PC-3 (cell line): Measurements from ENCODE around the gene ANK2. TPM values are rescaled to one million over a fixed set of nuclear protein-coding genes. Genes with fewer than 3 reads are reported as not detected.

ENCODE experiments used
- ATAC-seq: fragments of 200-7000 bp; cut with Tn5 transposase; 2 replicates; pipeline ENCODE4 v1.9.1; 2020; ENCODE audit warnings: mild to moderate bottlenecking, moderate library complexity
- BruUV-seq: library from RNA; stranded (reverse); fragments of 400-500 nt; replicated peaks from 2 replicates; lab custom pipeline; 2021; lab: Mats Ljungman, UMichigan
- CTCF ChIA-PET: fragments of 300-600 bp; sonication (Branson Sonifier 250); formaldehyde crosslinking; loops from one replicate; lab custom pipeline; 2022; ENCODE audit warnings: antibody characterized with exemption; lab: Charles Lee
- POLR2A ChIA-PET: fragments of 300-600 bp; sonication (Branson Sonifier 250); formaldehyde crosslinking; loops from one replicate; lab custom pipeline; 2022; ENCODE audit warnings: antibody characterized with exemption; ENCODE audit not compliant: unreplicated experiment; lab: Charles Lee
- DNase-seq: peaks from one replicate; pipeline ENCODE4 v3.0.0-alpha.2; 2015
- H2AFZ ChIP-seq: fragments of 300-600 bp; sonication (generic); 2 replicates; pipeline ENCODE4 v1.6.0; 2016; ENCODE audit warnings: antibody characterized with exemption, low read length
- H3F3A ChIP-seq: fragments of 300-600 bp; sonication (generic); one replicate; pipeline ENCODE4 v1.6.0; 2017; ENCODE audit warnings: antibody characterized with exemption, low read length, control low read depth, mild to moderate bottlenecking; ENCODE audit not compliant: unreplicated experiment
- H3K27ac ChIP-seq: fragments of 300-600 bp; sonication (generic); 2 replicates; pipeline ENCODE4 v1.5.1; 2016; ENCODE audit warnings: mild to moderate bottlenecking, low read length
- H3K27me3 ChIP-seq: fragments of 300-600 bp; sonication (generic); 2 replicates; pipeline ENCODE4 v1.6.1; 2016; ENCODE audit warnings: low read length, mixed read lengths
- H3K36me3 ChIP-seq: fragments of 300-600 bp; sonication (generic); 2 replicates; pipeline ENCODE4 v1.6.1; 2016; ENCODE audit warnings: low read depth, mixed run types, low read length, mixed read lengths
- H3K4me1 ChIP-seq: fragments of 300-600 bp; sonication (generic); 2 replicates; pipeline ENCODE4 v1.5.1; 2016; ENCODE audit warnings: low read length; ENCODE audit not compliant: insufficient read depth
- H3K4me2 ChIP-seq: fragments of 300-600 bp; sonication (generic); 2 replicates; pipeline ENCODE4 v1.6.0; 2016; ENCODE audit warnings: low read length
- H3K4me3 ChIP-seq: fragments of 300-600 bp; sonication (generic); 2 replicates; pipeline ENCODE4 v1.5.1; 2016; ENCODE audit warnings: mild to moderate bottlenecking, low read length, mixed read lengths
- H3K79me2 ChIP-seq: fragments of 300-600 bp; sonication (generic); 2 replicates; pipeline ENCODE4 v1.6.1; 2017; ENCODE audit warnings: low read length, mixed read lengths
- H3K9ac ChIP-seq: fragments of 300-600 bp; sonication (generic); 2 replicates; pipeline ENCODE4 v1.6.0; 2016; ENCODE audit warnings: mild to moderate bottlenecking, low read length
- H3K9me2 ChIP-seq: fragments of 300-600 bp; sonication (generic); replicated peaks from 2 replicates; pipeline ENCODE4 v1.6.1; 2016; ENCODE audit warnings: mixed run types, low read length, mixed read lengths
- H3K9me3 ChIP-seq: fragments of 300-600 bp; sonication (generic); 2 replicates; pipeline ENCODE4 v1.6.1; 2016; ENCODE audit warnings: low read length, mixed read lengths
- H4K20me1 ChIP-seq: fragments of 300-600 bp; sonication (generic); 2 replicates; pipeline ENCODE4 v1.6.1; 2016; ENCODE audit warnings: low read length, mixed read lengths
- CTCF ChIP-seq: fragments of 300-600 bp; sonication (generic); conservative IDR thresholded peaks from 2 replicates; pipeline ENCODE4 v1.5.1; 2017; ENCODE audit warnings: antibody characterized with exemption, low read depth, mild to moderate bottlenecking, low read length
- EZH2 ChIP-seq: fragments of 300-600 bp; sonication (generic); IDR thresholded peaks from one replicate; pipeline ENCODE4 v1.6.1; 2017; ENCODE audit warnings: antibody characterized with exemption, mild to moderate bottlenecking, low read length; ENCODE audit not compliant: unreplicated experiment
- EZH2phosphoT487 ChIP-seq: fragments of 300-600 bp; sonication (generic); IDR thresholded peaks from 2 replicates; pipeline ENCODE4 v1.6.1; 2018; ENCODE audit warnings: mild to moderate bottlenecking, antibody characterized with exemption, low read length, borderline replicate concordance
- intact Hi-C: fragments of 100-400 bp; cut with micrococcal nuclease; formaldehyde crosslinking; loops from 2 replicates; pipeline ENCODE4 v1.9.0; 2023
- total RNA-seq: library from RNA; depleted of rRNA; stranded (reverse); fragments of >200 nt; gene quantifications from 2 replicates; pipeline ENCODE4 v1.2.3, GENCODE V29; 2014

Gene ANK2
- total RNA-seq, 1 experiment from 2014 or later: 1.8 TPM

- Histone ChIP-seq H3K27ac (no peak overlapping the region), H2AFZ (no peak overlapping the region), H3K4me1 (no peaks in the 10 kb centered on the region), H3K36me3 (no peaks in the 10 kb centered on the region), H3K9ac (no peak overlapping the region), H3F3A (no peaks in the 10 kb centered on the region), H3K9me3 (no peaks in the 10 kb centered on the region), H3K9me2 (no peaks in the 10 kb centered on the region), H4K20me1 (no peaks in the 10 kb centered on the region), H3K79me2 (no peaks in the 10 kb centered on the region), H3K27me3 (no peaks in the 10 kb centered on the region), H3K4me2 (no peak overlapping the region), H3K4me3 (no peak overlapping the region)
- BruUV-seq: no TSS peak
- DNase-seq (no peak), ATAC-seq (no peak)
- ChIA-PET POLR2A (no interaction called here), CTCF (no interaction called here)
- intact Hi-C loops: no loop called here
- no peak for TF ChIP-seq CTCF
- no peak for TF ChIP-seq EZH2phosphoT487
- no peak for TF ChIP-seq EZH2
Observed at GRCh38 chr4:113248320-113248719, 198.9 kb downstream of the ANK2 start.

DNA sequence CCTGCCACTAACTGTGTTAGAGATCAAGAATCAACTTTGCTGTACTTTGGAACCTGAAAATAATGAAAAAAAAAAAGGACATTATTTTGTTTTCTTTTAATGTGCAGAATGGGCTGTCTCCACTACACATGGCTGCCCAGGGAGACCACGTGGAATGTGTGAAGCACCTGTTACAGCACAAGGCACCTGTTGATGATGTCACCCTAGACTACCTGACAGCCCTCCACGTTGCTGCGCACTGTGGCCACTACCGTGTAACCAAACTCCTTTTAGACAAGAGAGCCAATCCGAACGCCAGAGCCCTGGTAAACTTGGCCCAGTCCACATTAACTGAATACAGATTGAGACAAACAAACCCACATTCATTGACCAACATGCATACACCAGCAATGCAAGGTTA, 206.2 kb downstream of the ANK2 start:
- Histone ChIP-seq H3K9ac (no peak overlapping the region), H3K36me3 (no peaks in the 10 kb centered on the region), H3K27me3 (no peaks in the 10 kb centered on the region), H3K79me2 (no peaks in the 10 kb centered on the region), H2AFZ (no peak overlapping the region), H3K4me1 (no peaks in the 10 kb centered on the region), H3K9me2 (no peaks in the 10 kb centered on the region), H3F3A (no peaks in the 10 kb centered on the region), H3K4me2 (no peak overlapping the region), H3K9me3 (no peaks in the 10 kb centered on the region), H3K4me3 (no peak overlapping the region), H3K27ac (no peak overlapping the region), H4K20me1 (no peaks in the 10 kb centered on the region)
- POLR2A ChIA-PET: no interaction called here
- no peak for DNase-seq
- no peak for ATAC-seq
- BruUV-seq: no TSS peak
- TF ChIP-seq EZH2phosphoT487 (no peak), EZH2 (no peak), CTCF (no peak)
- CTCF ChIA-PET: no interaction called here
- intact Hi-C loops: no loop called here

GRCh38 chr4:113256946-113257345, 207.5 kb downstream of the ANK2 start:
- Histone ChIP-seq H3K36me3 (no peaks in the 10 kb centered on the region), H4K20me1 (no peaks in the 10 kb centered on the region), H3K4me1 (no peaks in the 10 kb centered on the region), H3K9me2 (no peaks in the 10 kb centered on the region), H3F3A (no peaks in the 10 kb centered on the region), H3K9me3 (no peaks in the 10 kb centered on the region), H3K9ac (no peak overlapping the region), H3K27me3 (no peaks in the 10 kb centered on the region), H2AFZ (no peak overlapping the region), H3K27ac (no peak overlapping the region), H3K79me2 (no peaks in the 10 kb centered on the region), H3K4me3 (no peak overlapping the region), H3K4me2 (no peak overlapping the region)
- ATAC-seq (no peak), DNase-seq (no peak)
- intact Hi-C loops: no loop called here
- ChIA-PET CTCF (no interaction called here), POLR2A (no interaction called here)
- no TSS peak for BruUV-seq
- no peak for TF ChIP-seq EZH2
- TF ChIP-seq CTCF: no peak
- TF ChIP-seq EZH2phosphoT487: no peak
